CD4-positive, alpha-beta T cell (primary cell): ENCODE data around the gene SGSM2. TPM values are rescaled to one million over a fixed set of nuclear protein-coding genes. Genes with fewer than 3 reads are reported as not detected.

Experiments used
- ATAC-seq: fragments of 200-7000 bp; cut with Tn5 transposase; one replicate; pipeline ENCODE4 v1.10.0; 2022; ENCODE audit warnings: mild to moderate bottlenecking; ENCODE audit not compliant: poor library complexity
- CTCF ChIA-PET: fragments of 350-600 bp; sonication (Branson Sonifier 250); formaldehyde crosslinking; loops from one replicate; lab custom pipeline; 2021; ENCODE audit warnings: antibody characterized with exemption, inconsistent platforms; lab: Charles Lee
- POLR2A ChIA-PET: fragments of 350-600 bp; sonication (Branson Sonifier 250); formaldehyde crosslinking; loops from one replicate; lab custom pipeline; 2021; ENCODE audit warnings: antibody characterized with exemption, inconsistent platforms; lab: Charles Lee
- DNase-seq, 14 experiments: peaks; one replicate each; pipeline ENCODE4 v3.0.0-alpha.2; 2013 to 2020; ENCODE audit warnings: mixed read lengths in 2 of 14
- H3K27ac ChIP-seq, 2 donors: one replicate each; pipeline versions ENCODE4 v1.5.1 to v1.7.0; 2013; ENCODE audit warnings: low read length in 2 of 2, low read depth in 1 of 2, mild to moderate bottlenecking in 1 of 2
- H3K27me3 ChIP-seq, 2 experiments: 1 replicate in 1 of 2; 2 replicates in 1 of 2; pipeline versions ENCODE4 v1.6.1 to v1.7.0; 2013; ENCODE audit warnings: low read length in 2 of 2, control low read depth in 1 of 2, mild to moderate bottlenecking in 1 of 2, moderate library complexity in 1 of 2; ENCODE audit not compliant: insufficient read depth in 2 of 2, control insufficient read depth in 1 of 2
- H3K36me3 ChIP-seq: one replicate; pipeline ENCODE4 v1.6.1; 2013; ENCODE audit warnings: low read length, control low read depth; ENCODE audit not compliant: insufficient read depth
- H3K4me1 ChIP-seq: one replicate; pipeline ENCODE4 v1.6.1; 2013; ENCODE audit warnings: low read length, control low read depth; ENCODE audit not compliant: insufficient read depth
- H3K4me3 ChIP-seq: one replicate; pipeline ENCODE4 v1.5.1; 2013; ENCODE audit warnings: mild to moderate bottlenecking, low read length, moderate library complexity
- H3K9me3 ChIP-seq, 2 experiments: 1 replicate in 1 of 2; 2 replicates in 1 of 2; pipeline versions ENCODE4 v1.6.1 to v1.7.0; 2013; ENCODE audit warnings: low read length in 2 of 2, mild to moderate bottlenecking in 2 of 2, control low read depth in 1 of 2, moderate library complexity in 1 of 2; ENCODE audit not compliant: control insufficient read depth in 1 of 2, insufficient read depth in 1 of 2
- H3K27ac Mint-ChIP-seq: one replicate; pipeline ENCODE4 v1.8.0; 2020; ENCODE audit warnings: mixed read lengths
- H3K27me3 Mint-ChIP-seq: one replicate; pipeline ENCODE4 v1.8.0; 2021; ENCODE audit warnings: mixed read lengths
- H3K36me3 Mint-ChIP-seq: one replicate; pipeline ENCODE4 v1.8.0; 2021; ENCODE audit warnings: low read depth, mixed read lengths
- H3K4me1 Mint-ChIP-seq: one replicate; pipeline ENCODE4 v1.8.0; 2021; ENCODE audit warnings: low read depth, mixed read lengths
- H3K4me3 Mint-ChIP-seq: one replicate; pipeline ENCODE4 v1.8.0; 2020; ENCODE audit warnings: mild to moderate bottlenecking, mixed read lengths
- H3K9me3 Mint-ChIP-seq: one replicate; pipeline ENCODE4 v1.8.0; 2020; ENCODE audit warnings: mixed read lengths
- CTCF ChIP-seq: fragments of 200-600 bp; IDR thresholded peaks from one replicate; pipeline ENCODE4 v1.8.0; 2022; ENCODE audit warnings: antibody characterized with exemption, mild to moderate bottlenecking
- intact Hi-C, 2 experiments: fragments of 100-400 bp; cut with DNase I in 1 of 2; cut with micrococcal nuclease in 1 of 2; formaldehyde crosslinking; loops; one replicate each; pipeline versions ENCODE4 v1.15.1 to v1.9.0; 2023 to 2025; cut with DNase I, micrococcal nuclease
- total RNA-seq, 174 experiments: library from RNA in 2 of 174; stranded (reverse) in 2 of 174; gene quantifications; one replicate each; pipeline ENCODE4 v1.2.3 and lab custom pipeline; 2021 to 2026

Gene SGSM2
- total RNA-seq, 2 experiments from 2014 or later, result 147 to 154 TPM

DNA sequence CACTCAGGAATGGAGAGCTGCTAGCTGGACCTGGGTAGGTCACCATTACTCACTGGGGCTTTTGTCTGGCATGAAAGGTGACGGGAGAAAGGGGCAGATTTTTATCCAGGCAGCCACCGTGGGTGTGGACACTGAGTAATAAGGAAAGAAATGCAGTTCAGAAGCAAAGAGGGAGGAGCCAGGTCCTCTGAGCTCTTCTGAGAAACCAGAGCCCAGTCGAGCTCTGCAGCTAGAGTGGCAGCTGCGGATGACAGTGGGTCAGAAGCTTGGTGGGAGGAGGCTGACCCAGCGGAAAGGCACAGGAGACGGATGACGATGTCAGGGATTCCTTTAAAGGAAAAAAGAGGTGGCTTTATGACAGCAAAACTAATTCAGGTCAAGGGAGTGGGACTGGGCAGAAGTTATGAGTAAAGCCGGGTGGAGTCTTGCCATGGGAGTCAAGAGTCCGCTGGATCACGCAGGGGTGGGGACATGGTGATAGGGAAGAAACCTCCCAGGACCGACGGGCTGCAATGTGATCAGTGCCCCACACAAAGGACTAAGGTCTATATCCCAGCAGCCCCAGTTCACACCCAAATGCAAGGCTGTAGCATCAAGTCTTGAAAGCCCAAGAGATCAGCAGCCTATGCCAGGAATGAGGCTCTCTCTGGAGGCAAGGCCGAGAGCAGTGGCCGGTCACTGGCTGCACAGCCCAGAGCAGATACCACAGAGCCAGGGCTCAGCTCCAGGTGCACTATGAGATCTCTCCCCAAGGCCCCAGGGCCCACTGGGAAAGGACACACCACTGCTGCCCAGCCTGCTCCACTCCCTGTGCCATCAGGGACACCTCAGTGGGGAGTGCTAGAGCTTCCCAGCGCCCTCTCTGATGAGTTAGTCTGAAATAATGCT is 69.8 kb downstream of the SGSM2 start:
- no peak overlapping the region for H3K27ac ChIP-seq
- H3K4me1 ChIP-seq, result peaks cover 9% of the 10 kb centered on the region
- POLR2A ChIA-PET, result interaction anchor here (0.6 to 1.2 kb wide), 2 partner anchors 9 to 28 kb away, joined by 3 to 6 read pairs; no protein-coding TSS in a partner anchor
- CTCF ChIA-PET, result interaction anchor here (1.2 to 3.8 kb wide), 2 partner anchors 9 to 24 kb away, joined by 4 to 20 read pairs; no protein-coding TSS in a partner anchor
- H3K36me3 Mint-ChIP-seq, result peaks cover 17% of the 10 kb centered on the region
- peaks cover 11% of the 10 kb centered on the region for H3K4me1 Mint-ChIP-seq
- intact Hi-C loops, result no loop called here
- no peaks in the 10 kb centered on the region for H3K27me3 ChIP-seq
- H3K9me3 ChIP-seq, result no peaks in the 10 kb centered on the region
- no peak for DNase-seq
- no peaks in the 10 kb centered on the region for H3K36me3 ChIP-seq
- H3K27me3 Mint-ChIP-seq, result no peaks in the 10 kb centered on the region
- no peaks in the 10 kb centered on the region for H3K9me3 Mint-ChIP-seq
- no peak overlapping the region for H3K4me3 ChIP-seq
- H3K27ac Mint-ChIP-seq, result no peak overlapping the region
- no peak for ATAC-seq
- no peak for TF ChIP-seq CTCF
- no peak overlapping the region for H3K4me3 Mint-ChIP-seq

DNA sequence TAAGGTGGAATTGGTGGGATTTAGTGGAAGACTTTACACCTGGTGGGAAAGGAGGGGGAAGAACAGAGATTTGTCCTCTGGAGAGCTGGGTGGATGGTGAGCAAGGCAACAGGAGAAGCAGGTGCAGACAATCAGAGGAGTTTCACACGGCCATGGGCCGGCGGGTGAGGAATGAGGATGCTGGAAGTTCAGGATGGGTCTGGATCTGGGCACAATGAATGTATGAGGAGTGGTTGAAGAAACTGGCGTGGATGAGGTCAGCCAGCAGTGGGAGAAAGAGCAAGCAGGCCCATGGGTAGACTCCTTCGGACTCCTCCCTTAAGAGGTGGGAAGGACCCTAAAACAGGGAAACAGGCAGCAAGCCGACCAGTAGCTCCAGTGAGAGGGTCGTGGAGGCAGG is 73.7 kb downstream of the SGSM2 start:
- H3K36me3 ChIP-seq, result peaks cover 13% of the 10 kb centered on the region
- CTCF ChIA-PET, result interaction anchor here (1.4 kb wide), 1 partner anchor 29 kb away, joined by 4 read pairs; no protein-coding TSS in a partner anchor

GRCh38 chr17:2412561-2413021 is 75.3 kb downstream of the SGSM2 start:
- Mint-ChIP-seq H3K36me3 (peaks cover 34% of the 10 kb centered on the region), H3K4me1 (no peaks in the 10 kb centered on the region), H3K27me3 (no peaks in the 10 kb centered on the region), H3K4me3 (no peak overlapping the region), H3K27ac (no peak overlapping the region), H3K9me3 (no peaks in the 10 kb centered on the region)
- CTCF ChIA-PET, result interaction anchor here (7.7 kb wide), 1 partner anchor 30 kb away, joined by 204 read pairs; no protein-coding TSS in a partner anchor
- intact Hi-C loops, result no loop called here
- no peak for ATAC-seq
- Histone ChIP-seq H3K27ac (no peak overlapping the region), H3K9me3 (no peaks in the 10 kb centered on the region), H3K4me1 (no peaks in the 10 kb centered on the region), H3K27me3 (no peaks in the 10 kb centered on the region), H3K36me3 (peaks cover 13% of the 10 kb centered on the region), H3K4me3 (no peak overlapping the region)
- TF ChIP-seq CTCF, result no peak
- no peak for DNase-seq
- POLR2A ChIA-PET, result interaction anchor here (1.2 kb wide), 1 partner anchor 13 kb away, joined by 3 read pairs; no protein-coding TSS in a partner anchor

More for the DNA sequence above, 73.7 kb downstream of the SGSM2 start:
- no peak for TF ChIP-seq CTCF
- H3K4me3 Mint-ChIP-seq, result no peak overlapping the region
- H3K9me3 ChIP-seq, result no peaks in the 10 kb centered on the region
- H3K27me3 Mint-ChIP-seq, result no peaks in the 10 kb centered on the region
- POLR2A ChIA-PET, result interaction anchor here (1.2 to 1.4 kb wide), 3 partner anchors 9 to 29 kb away, joined by 3 to 7 read pairs (median 3); partner anchors contain the start of gene MNT
- no peak overlapping the region for H3K27ac ChIP-seq
- H3K4me1 ChIP-seq, result no peaks in the 10 kb centered on the region
- H3K4me3 ChIP-seq, result no peak overlapping the region
- intact Hi-C loops, result no loop called here
- H3K4me1 Mint-ChIP-seq, result no peaks in the 10 kb centered on the region
- H3K9me3 Mint-ChIP-seq, result no peaks in the 10 kb centered on the region
- H3K27ac Mint-ChIP-seq, result no peak overlapping the region
- peaks cover 21% of the 10 kb centered on the region for H3K36me3 Mint-ChIP-seq
- DNase-seq, result no peak
- no peaks in the 10 kb centered on the region for H3K27me3 ChIP-seq
- ATAC-seq, result no peak
